Endothelial cell of coronary artery (primary cell): ENCODE results near the gene EIF6. TPM values are rescaled to one million over a fixed set of nuclear protein-coding genes. Genes with fewer than 3 reads are reported as not detected.

Experiments
- total RNA-seq: library from RNA; depleted of rRNA; stranded (reverse); fragments of >200 nt; gene quantifications from 2 replicates; pipeline ENCODE4 v1.2.3, GENCODE V29; 2014

EIF6 gene
- total RNA-seq, result 154 and 213 TPM in 2 replicates

DNA sequence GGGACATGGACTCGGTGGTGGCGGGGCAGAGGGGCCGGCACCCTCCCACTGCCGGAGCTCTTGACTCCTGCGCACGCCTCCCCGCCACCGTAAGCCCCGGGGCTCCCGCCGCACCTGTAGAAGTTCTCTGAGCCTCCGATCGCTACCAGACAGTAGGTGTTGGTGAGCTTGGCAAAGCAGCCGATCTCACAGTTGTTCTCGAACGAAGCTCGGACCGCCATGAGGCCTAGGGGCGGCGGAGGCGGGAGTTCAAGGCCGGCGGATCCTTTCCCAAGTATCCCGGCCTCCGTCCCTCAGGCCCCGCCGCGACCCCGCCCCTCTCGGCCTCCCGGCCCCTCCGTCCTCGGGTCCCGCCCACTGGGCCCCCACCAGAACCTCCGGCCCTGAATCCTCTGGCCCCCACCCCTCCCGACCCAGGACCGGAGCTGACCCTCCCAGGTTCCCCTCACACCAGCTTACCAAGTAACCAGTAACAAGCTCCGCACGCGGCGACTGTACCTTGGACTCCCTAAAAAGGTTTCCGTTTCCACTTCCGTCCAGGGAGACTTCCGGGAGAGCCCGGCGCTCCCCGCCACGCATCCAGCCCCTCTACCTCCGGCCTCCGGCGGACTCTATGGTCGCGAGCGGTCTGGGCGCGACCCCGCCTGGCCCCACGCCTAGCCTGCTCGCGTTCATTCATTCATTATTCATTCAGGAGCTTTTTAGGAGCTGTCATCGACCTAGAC, at the start of gene EIF6:
Gene EIF6 (minus strand): TSS at position 506 of the 725 bp plus-strand sequence. CDS start 285 bp downstream, at position 221.

DNA sequence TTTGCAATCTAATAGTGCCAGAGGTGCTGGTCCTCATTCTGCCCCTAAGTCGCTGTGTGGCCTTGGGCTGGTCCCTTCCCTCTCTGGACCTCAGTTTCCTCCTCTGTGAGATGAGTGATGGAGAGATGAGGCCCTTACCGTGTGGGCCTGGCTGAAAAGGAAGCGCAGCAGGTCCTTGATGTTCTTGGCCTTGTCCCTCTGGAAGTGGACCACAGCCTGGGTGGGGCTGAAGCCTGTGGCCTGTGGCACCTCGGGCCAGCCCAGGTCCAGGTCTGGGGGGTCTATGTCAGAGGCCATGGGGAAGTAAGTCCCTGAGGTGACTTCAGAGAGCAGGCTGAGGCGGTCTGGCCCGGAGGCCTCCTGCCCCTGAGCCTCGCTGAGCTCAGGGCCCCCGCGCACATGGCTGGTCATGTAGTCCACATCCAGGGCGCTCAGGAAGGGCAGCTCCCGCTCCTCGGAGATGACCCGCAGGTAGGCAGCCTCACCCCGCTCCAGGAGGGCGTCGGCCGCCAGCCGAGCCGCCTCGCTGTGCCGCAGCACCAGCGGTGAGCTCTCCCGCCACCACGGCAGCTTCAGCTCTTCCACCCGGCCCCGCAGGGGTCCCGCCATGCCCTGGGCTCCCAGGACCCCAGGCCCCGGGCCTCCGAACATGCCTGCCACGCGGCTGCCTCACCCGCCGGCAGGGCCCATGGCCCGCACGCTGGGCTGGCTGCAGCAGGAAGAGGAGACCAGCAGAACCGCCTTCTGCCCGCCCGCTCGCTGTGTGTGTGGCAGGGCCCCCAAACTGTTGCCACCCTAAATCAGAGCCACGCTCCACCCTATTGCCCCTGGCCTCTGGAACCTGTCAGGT, 7.3 kb upstream of the EIF6 start, which contains the start of gene FAM83C:
Gene FAM83C (minus strand): TSS at position 772 of the 850 bp plus-strand sequence. CDS start 121 bp downstream, at position 651.

DNA sequence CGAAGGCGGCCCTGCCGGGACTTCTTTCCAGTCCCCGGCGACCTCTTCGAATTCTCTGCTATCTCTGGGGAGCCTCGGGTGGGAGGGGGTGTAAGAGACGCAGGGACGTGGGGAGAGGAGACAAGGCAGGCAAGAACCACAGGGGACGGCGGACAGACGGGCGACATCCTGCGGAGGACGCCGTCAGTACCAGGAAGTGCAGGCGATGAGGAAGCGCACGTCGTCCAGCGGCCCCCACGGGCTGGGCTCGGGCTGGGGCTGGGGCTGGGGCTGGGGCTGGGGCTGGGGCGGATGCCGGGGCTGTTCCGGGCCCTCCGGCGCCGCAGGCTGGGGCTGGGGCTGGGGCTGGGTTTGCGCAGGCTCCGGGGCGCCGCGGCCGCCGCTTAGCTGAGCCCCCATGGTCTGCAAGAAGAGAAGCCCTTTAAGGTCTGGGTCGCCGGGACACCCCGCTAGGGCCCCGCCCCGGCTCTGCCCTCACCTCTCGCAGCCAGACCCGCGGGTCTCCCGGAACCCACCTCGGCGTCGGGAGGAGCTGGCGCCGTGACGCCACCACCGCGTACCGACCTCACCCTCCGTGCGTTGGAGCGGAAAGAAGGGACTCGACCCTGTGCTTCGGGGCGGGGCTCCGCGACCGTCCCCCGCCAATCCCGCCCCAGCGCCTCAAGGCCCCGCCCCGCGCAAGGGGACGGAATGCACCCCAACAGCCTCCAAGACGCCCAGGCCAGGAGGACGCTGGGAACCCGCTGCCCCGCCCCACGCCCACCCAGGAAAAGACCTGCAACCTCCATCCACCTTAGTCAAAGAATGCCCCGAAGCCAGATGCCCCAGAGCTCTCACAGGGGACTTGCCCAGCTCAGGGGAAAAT, 6.8 kb downstream of the EIF6 start, which contains the start of gene MMP24OS:
Gene MMP24OS (minus strand): TSS at position 592 of the 865 bp plus-strand sequence. CDS start 193 bp downstream, at position 399.

Other genes with a start within 250 kb of the EIF6 start
- gene TRPC4AP, start 192.0 kb downstream of the EIF6 start, total RNA-seq, result 61.2 and 76.9 TPM in 2 replicates
- gene EDEM2, start 137.4 kb downstream of the EIF6 start, total RNA-seq, result 61.8 and 78.2 TPM in 2 replicates
- gene PROCR, start 112.7 kb downstream of the EIF6 start, total RNA-seq, result 309 and 609 TPM in 2 replicates
- 0.19 and 0.63 TPM in 2 replicates for gene MMP24, start 58.1 kb downstream of the EIF6 start, total RNA-seq
- gene MMP24OS, start 6.7 kb downstream of the EIF6 start, total RNA-seq, result 5.5 and 12.0 TPM in 2 replicates
- not detected in 2 replicates for gene FAM83C, start 7.7 kb upstream of the EIF6 start, total RNA-seq
- gene UQCC1, start 127.2 kb upstream of the EIF6 start, total RNA-seq, result 26.4 and 28.9 TPM in 2 replicates
- gene GDF5, start 153.5 kb upstream of the EIF6 start, total RNA-seq, result 0.09 and 2.4 TPM in 2 replicates
- gene CEP250, start 170.8 kb upstream of the EIF6 start, total RNA-seq, result 15.2 and 32.7 TPM in 2 replicates
- not detected in 2 replicates for gene C20orf173, start 244.9 kb upstream of the EIF6 start, total RNA-seq